GM12878 (cell line): ENCODE measurements around the gene SLC25A43. TPM values are rescaled to one million over a fixed set of nuclear protein-coding genes. Genes with fewer than 3 reads are reported as not detected.
A peak's percentile ranks its signal among the peaks of the same experiment; 100 is the strongest.

Experiments
- BACH1 ChIP-seq: fragments of 450-650 bp; IDR thresholded peaks from 2 replicates; pipeline ENCODE4 v1.6.1; 2017; ENCODE audit warnings: mild to moderate bottlenecking, borderline replicate concordance
- CEBPZ ChIP-seq: fragments of 150-350 bp; IDR thresholded peaks from 2 replicates; pipeline ENCODE4 v1.6.1; 2016; ENCODE audit warnings: low read depth, low read length
- CTCF ChIP-seq, 3 experiments: IDR thresholded peaks in 2 of 3; conservative IDR thresholded peaks in 1 of 3; 2 replicates each; pipeline ENCODE4 v1.5.1; 2011; ENCODE audit warnings: low read depth in 3 of 3, low read length in 3 of 3, mild to moderate bottlenecking in 3 of 3, control low read depth in 2 of 3, moderate library complexity in 2 of 3, inconsistent platforms in 1 of 3, mixed read lengths in 1 of 3; ENCODE audit not compliant: control insufficient read depth in 2 of 3, insufficient read depth in 1 of 3; ENCODE audit errors: extremely low read depth in 1 of 3
- IKZF1 ChIP-seq: fragments of 450-650 bp; conservative IDR thresholded peaks from 2 replicates; pipeline ENCODE4 v1.6.1; 2017; ENCODE audit warnings: antibody characterized with exemption, mild to moderate bottlenecking
- KDM1A ChIP-seq: fragments of 200-600 bp; sonication (generic); IDR thresholded peaks from 2 replicates; pipeline ENCODE4 v1.6.1; 2016; ENCODE audit warnings: borderline replicate concordance
- POLR2AphosphoS2 ChIP-seq: IDR thresholded peaks from 2 replicates; pipeline ENCODE4 v1.6.1; 2011; ENCODE audit warnings: low read depth, mild to moderate bottlenecking, low read length, improper control_type of control experiment, moderate library complexity
- POU2F2 ChIP-seq: IDR thresholded peaks from 3 replicates; pipeline ENCODE4 v1.6.1; 2011; ENCODE audit warnings: low read depth, mild to moderate bottlenecking, low read length, borderline replicate concordance
- SRF ChIP-seq, 2 experiments: IDR thresholded peaks; 2 replicates each; pipeline ENCODE4 v1.6.1; 2011; ENCODE audit warnings: low read depth in 2 of 2, low read length in 2 of 2, mild to moderate bottlenecking in 1 of 2, moderate library complexity in 1 of 2
- STAT3 ChIP-seq: IDR thresholded peaks from 2 replicates; pipeline ENCODE4 v1.6.1; 2011; ENCODE audit warnings: low read depth, low read length, improper control_type of control experiment
- TAF1 ChIP-seq: IDR thresholded peaks from 2 replicates; pipeline ENCODE4 v1.6.1; 2011; ENCODE audit warnings: mild to moderate bottlenecking, low read depth, low read length, borderline replicate concordance
- TBL1XR1 ChIP-seq: IDR thresholded peaks from 2 replicates; pipeline ENCODE4 v1.6.1; 2012; ENCODE audit warnings: low read depth, low read length, improper control_type of control experiment
- TCF7 ChIP-seq: IDR thresholded peaks from 2 replicates; pipeline ENCODE4 v1.6.1; 2014; ENCODE audit warnings: antibody characterized with exemption, borderline replicate concordance
- WRNIP1 ChIP-seq: IDR thresholded peaks from 2 replicates; pipeline ENCODE4 v1.6.1; 2011; ENCODE audit warnings: low read depth, low read length, improper control_type of control experiment, borderline replicate concordance
- YBX1 ChIP-seq: fragments of 450-650 bp; IDR thresholded peaks from 2 replicates; pipeline ENCODE4 v1.6.1; 2016; ENCODE audit warnings: antibody characterized with exemption
- ZBTB40 ChIP-seq: fragments of 450-650 bp; IDR thresholded peaks from 2 replicates; pipeline ENCODE4 v1.6.1; 2016; ENCODE audit warnings: mild to moderate bottlenecking, moderate library complexity, borderline replicate concordance
- ZNF384 ChIP-seq: IDR thresholded peaks from 2 replicates; pipeline ENCODE4 v1.6.1; 2012; ENCODE audit warnings: low read depth, mild to moderate bottlenecking, low read length, improper control_type of control experiment, borderline replicate concordance
- ZSCAN29 ChIP-seq: fragments of 450-650 bp; IDR thresholded peaks from 2 replicates; pipeline ENCODE4 v1.6.1; 2017; ENCODE audit warnings: mild to moderate bottlenecking, moderate library complexity
- polyA plus RNA-seq, 11 experiments: library from polyadenylated mRNA; depleted of rRNA in 4 of 11; unstranded in 6 of 11; stranded (reverse) in 5 of 11; fragments of >200 nt; fragmentation: Nextera tagmentation in 4 of 11; fragmentation: Illumina TruSeq in 1 of 11; extraction: Ambion mirVana in 4 of 11; extraction: Trizol in 1 of 11; gene quantifications; 1 replicate in 1 of 11; 2 replicates in 10 of 11; pipeline versions ENCODE4 v1.2.1 to v1.2.3, GENCODE V29; 2011 to 2016; ENCODE audit warnings: inconsistent platforms in 2 of 11, missing spikeins in 2 of 11, low read depth in 1 of 11
- total RNA-seq, 4 experiments: library from RNA; depleted of rRNA in 3 of 4; stranded (reverse); fragments of >200 nt in 3 of 4; fragmentation: Illumina TruSeq in 1 of 4; extraction: Trizol in 1 of 4; gene quantifications; 2 replicates each; pipeline versions ENCODE4 v1.2.1 to v1.2.3, GENCODE V29; 2013 to 2021
- TF ChIP-seq, protein P1 (sequence below): IDR thresholded peaks from 2 replicates; pipeline ENCODE4 v1.6.1; 2012; ENCODE audit warnings: low read depth, low read length, improper control_type of control experiment

SLC25A43 gene
- total and polyA plus RNA-seq, 10 of the 15 experiments (the other 5 are each of a cell fraction or from before 2014, with no cell fraction given): 2.5 to 13.5 (median 6.8) TPM

DNA sequence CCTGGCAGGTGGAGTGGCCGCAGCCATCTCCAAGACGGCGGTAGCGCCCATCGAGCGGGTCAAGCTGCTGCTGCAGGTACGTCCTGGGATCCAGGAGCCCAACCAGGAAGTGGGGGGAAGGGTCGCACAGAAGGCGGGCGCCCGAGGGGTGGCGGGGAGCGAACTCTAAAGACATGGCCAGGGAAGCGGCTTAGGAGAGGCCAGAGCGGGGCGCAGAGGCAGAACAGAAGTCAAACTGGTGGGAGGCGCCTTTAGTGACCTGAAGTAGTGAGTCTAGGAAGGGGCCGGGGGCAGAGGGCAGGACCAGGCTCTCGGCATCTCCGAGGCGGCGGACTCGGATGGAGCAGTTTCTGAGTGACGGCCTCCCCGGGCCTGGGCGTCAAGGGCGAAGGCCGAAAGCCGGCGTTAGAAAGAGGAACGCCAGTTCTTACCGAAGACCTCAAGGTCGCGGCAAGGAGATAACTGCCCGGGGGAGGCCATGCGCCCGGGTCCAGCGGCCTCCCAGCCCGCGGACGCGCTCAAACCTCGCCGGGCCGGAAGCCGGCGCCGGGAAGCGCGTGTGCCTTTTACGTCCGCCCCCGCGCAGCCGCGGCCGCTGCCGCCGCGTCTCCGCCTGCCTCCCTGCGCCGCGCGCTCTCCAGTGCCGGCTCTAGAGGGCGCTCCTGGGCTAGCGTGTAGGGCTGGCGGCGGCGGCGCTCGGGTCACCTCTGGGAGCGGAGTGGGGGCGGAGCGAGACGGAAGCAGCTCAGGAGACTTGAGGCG lies 69.6 kb downstream of the SLC25A43 start (continued):
- peak; percentile 61 to 81 (median 64); a peak in 5 of 6 replicates for TF ChIP-seq CTCF (IDR thresholded peaks at IDR 0.05 in 2 of 3, conservative IDR thresholded peaks at IDR 0.05 in 1 of 3; ENCODE audit: control insufficient read depth in 2 of 3, extremely low read depth in 1 of 3, insufficient read depth in 1 of 3, low read depth in 3 of 3, low read length in 3 of 3)
- TF ChIP-seq ZSCAN29: no peak
- no peak for TF ChIP-seq WRNIP1
- TF ChIP-seq POU2F2: peak; percentile 38; the same call in 1 of the 3 replicates
- no peak for TF ChIP-seq ZNF384
- peak; percentile 30 for TF ChIP-seq TAF1
- TF ChIP-seq CEBPZ: no peak
- TF ChIP-seq YBX1: no peak
- peak; percentile 73; the same call in 1 of the 2 replicates for TF ChIP-seq IKZF1
- no peak for TF ChIP-seq POLR2AphosphoS2
- TF ChIP-seq ZBTB40: no peak
- no peak for TF ChIP-seq KDM1A
- TF ChIP-seq, protein P1, sequence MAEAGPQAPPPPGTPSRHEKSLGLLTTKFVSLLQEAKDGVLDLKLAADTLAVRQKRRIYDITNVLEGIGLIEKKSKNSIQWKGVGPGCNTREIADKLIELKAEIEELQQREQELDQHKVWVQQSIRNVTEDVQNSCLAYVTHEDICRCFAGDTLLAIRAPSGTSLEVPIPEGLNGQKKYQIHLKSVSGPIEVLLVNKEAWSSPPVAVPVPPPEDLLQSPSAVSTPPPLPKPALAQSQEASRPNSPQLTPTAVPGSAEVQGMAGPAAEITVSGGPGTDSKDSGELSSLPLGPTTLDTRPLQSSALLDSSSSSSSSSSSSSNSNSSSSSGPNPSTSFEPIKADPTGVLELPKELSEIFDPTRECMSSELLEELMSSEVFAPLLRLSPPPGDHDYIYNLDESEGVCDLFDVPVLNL: no peak
- TF ChIP-seq TBL1XR1: no peak; the same call in 1 of the 2 replicates
- peak; percentile 62 for TF ChIP-seq BACH1
- TF ChIP-seq TCF7: no peak
- peak; percentile 22 to 37; a peak in 1 of 4 replicates for TF ChIP-seq SRF (IDR thresholded peaks at IDR 0.05; ENCODE audit: low read depth in 2 of 2, low read length in 2 of 2)
- no peak for TF ChIP-seq STAT3
